GM19395 (cell line): Measurements from ENCODE around the gene ITGB2.
"Not testable (repeated sequence)": the region's sequence is repeated elsewhere in the genome, so short reads cannot be mapped to it uniquely, and the experiment has no call there.

Experiments
- ATAC-seq: cut with Tn5 transposase; IDR thresholded peaks from one replicate; pipeline ENCODE4 v1.9.1; 2021; ENCODE audit warnings: mild to moderate bottlenecking, moderate library complexity; ENCODE audit not compliant: unreplicated experiment

Gene ITGB2

DNA sequence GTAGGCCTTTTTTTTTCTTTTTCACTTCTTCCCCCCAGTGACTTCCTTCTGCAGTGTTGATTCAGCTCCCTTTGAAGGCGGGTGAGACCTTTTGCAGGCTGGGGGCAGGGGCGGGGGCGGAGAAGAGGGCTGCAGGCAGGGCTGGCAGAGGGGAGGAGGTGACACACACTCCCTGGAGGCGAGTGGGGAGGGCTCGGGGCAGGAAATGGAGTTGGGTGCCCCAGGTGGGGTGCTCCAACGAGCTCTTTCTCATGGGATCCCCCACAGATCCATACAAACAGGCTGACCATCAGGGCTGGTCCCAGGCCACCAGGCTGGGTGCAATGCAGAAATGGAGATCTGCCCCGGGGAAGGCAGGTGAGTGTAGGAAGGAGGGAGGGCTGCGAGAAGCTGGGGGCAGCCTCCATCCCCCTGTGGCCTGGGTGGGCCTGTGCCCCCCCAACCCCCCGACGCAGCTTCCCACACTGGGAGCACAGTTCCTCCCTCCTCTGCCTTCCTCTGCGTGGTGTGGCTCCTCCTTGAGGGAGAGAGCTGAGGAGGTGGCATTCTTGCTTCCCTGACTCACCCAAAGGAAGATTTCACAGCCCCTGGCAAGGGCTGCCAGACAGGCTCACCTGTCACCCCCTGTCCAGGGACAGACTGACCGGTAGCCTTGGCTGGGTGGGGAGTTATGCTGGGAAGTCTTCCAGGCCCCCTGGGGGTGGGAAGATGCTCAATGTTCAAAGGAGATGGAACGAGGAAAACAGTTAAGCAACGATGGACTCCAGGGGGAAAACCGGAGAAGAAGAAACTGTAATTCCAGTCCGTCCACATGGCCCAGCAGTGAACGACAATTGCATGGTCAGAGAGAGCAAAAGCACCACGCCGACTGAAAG lies 7.1 kb upstream of the ITGB2 start:
- peak; percentile 50 for ATAC-seq

GRCh38 chr21:44927259-44927586 lies 6.5 kb upstream of the ITGB2 start:
- peak; percentile 12 for ATAC-seq

DNA sequence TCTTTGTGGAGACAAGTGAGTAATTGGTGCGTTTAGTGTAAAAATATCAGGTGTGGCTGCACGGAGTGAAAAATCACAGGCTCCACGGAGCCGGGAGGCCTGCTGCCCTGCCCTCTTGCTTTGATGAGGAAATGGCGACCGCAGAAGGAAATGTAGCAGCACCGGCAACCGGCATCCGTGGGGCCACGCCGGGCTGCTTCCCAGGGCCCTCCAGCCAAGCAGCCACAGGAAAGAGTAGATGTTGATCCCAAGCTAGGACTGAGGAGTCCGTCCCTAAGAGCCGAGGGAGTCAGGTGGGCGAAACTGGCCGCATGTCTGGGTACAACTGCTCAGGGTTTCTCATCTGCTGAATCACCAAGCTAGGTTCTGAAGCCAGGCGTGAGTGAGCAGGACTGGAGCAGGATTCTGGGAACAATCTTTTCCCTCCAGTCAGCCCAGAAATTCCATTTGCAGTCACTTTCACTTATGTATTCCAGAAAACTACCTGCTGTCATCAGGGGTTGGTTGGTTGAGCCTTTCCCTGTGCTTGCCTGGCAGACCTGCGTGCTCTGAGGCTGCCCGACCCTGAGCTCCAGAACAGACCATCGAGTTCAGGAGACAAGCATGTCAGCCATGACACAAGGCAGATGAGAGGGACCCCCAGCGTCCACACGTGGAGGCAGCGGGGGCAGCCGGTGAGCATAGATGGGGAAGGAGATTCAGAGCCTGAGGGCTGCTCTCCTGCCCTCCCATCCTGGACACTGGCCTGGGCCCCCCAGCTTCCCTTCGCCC lies 5.8 kb upstream of the ITGB2 start:
- no peak for ATAC-seq

DNA sequence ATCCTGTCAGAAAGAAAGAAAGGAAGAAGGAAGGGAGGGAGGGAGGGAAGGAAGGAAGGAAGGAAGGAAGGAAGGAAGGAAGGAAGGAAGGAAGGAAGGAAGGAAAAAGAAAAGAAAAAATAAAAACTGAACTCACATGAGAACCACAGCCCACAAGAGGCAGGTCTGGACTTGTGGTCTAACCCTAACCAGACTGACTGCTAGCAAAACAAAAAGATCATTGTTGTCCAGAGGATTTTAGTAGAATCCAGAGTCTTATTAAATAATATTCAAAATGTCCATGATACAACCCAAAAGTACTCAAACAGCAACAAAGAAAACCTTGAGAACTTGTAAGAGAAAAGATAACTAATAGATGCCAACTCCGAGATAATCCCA lies 4.7 kb upstream of the ITGB2 start:
- ATAC-seq = no peak

GRCh38 chr21:44924606-44925377 lies 4.1 kb upstream of the ITGB2 start:
- ATAC-seq = no peak

GRCh38 chr21:44923480-44924084 lies 2.9 kb upstream of the ITGB2 start:
- no peak for ATAC-seq

DNA sequence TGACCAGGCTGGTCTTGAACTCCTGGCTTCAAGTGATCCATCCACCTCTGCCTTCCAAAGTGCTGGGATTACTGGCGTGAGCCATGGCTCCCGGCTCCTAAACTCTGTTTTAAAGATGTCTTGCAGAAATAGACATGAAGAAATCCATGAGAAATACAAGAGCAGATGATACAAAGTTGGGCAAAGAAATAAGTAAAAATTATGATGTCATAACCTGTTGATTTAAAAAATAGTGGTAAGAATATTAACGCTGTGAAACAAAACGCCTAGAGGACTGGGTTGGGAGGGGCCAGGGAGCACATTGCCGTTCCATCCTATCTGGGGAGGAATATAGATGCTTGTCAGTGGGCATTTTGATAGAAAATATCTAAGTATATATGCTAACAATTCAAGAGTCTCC lies 1.2 kb upstream of the ITGB2 start:
- ATAC-seq = no peak

- ATAC-seq = peak; percentile 30
Observed at GRCh38 chr21:44919913-44920693, 596 bp downstream of the ITGB2 start.

GRCh38 chr21:44919111-44919912 lies 1.4 kb downstream of the ITGB2 start:
- no peak for ATAC-seq

DNA sequence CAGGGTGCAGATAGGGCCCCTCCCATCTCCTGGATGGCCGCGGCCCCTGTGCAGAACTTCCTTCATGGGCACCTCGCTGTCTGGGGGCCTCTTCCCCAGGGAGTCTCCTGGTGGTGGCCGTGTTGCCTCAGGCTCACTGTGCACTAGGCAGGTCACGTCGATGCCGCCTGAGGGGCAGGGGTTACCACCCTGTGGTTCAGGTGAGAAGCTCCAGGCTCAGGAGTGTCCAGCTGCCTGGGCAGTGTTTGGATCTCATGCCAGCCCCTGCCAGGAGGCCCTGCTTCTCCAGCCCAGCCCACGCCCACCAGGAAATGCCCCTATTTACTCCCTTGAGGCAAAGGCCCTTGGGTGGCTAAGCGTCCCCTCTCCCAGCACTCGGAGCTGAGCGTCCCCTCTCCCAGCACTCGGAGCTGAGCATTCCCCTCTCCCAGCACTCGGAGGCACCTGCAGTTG lies 2.1 kb downstream of the ITGB2 start:
- no peak for ATAC-seq

DNA sequence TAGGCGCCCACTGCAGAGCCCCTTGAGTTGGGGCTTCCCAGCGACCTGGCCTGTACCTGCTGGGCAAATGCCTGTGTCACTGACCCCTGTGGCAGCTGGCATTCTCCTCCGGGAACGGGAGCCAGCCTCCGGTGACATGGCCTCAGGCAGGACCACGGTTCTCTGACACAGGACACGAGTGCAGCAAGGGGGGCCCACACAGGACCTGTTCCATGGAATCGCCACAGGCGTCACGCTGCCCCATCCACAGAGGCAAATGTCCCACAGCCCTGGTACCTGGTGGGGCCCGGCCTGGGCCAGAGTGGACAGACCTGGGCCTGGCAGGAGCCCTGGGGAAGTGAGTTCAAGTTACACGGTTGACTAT lies 2.6 kb downstream of the ITGB2 start:
- no peak for ATAC-seq

- ATAC-seq = no peak
Observed at GRCh38 chr21:44917446-44918106, 3.1 kb downstream of the ITGB2 start.

- no peak for ATAC-seq
Observed at GRCh38 chr21:44916965-44917364, 3.7 kb downstream of the ITGB2 start.

GRCh38 chr21:44914176-44914874 lies 6.4 kb downstream of the ITGB2 start:
- peak; percentile 58 for ATAC-seq

DNA sequence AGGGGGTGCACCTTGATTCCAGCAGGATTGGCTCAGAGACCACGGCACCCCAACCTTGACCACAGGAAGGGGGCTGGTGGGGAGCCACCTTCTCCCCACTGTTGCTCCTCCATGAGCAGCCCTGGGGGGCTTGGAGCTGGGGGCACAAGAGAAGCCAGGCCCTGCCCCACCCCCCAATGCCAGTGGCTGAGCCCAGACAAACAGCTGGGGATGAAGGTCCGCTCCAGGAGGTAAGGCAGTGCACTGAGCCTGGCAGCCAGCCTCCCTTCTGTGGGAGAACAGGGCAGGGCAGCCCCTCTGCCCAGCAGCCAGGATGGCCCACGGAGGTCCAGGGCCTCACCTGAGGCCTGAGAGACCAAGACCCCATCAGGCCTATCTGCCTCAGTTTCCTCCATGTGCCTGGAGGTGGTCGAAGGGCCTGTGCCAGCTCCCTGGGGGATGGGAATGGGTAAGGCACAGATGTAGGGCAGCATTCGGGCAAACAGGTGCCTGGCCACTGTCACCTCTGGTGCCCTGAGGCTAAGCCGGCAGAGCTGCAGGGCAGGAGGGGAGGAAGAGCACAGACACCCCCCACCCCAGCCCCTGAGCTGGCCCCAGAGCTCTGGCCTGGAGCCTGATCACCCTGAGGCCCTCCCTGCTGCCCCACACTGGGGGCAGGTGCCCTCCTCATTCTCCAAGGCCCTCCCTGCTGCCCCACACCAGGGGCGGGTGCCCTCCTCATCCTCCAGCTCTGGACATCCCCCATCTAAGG lies 7.1 kb downstream of the ITGB2 start:
- ATAC-seq = no peak

DNA sequence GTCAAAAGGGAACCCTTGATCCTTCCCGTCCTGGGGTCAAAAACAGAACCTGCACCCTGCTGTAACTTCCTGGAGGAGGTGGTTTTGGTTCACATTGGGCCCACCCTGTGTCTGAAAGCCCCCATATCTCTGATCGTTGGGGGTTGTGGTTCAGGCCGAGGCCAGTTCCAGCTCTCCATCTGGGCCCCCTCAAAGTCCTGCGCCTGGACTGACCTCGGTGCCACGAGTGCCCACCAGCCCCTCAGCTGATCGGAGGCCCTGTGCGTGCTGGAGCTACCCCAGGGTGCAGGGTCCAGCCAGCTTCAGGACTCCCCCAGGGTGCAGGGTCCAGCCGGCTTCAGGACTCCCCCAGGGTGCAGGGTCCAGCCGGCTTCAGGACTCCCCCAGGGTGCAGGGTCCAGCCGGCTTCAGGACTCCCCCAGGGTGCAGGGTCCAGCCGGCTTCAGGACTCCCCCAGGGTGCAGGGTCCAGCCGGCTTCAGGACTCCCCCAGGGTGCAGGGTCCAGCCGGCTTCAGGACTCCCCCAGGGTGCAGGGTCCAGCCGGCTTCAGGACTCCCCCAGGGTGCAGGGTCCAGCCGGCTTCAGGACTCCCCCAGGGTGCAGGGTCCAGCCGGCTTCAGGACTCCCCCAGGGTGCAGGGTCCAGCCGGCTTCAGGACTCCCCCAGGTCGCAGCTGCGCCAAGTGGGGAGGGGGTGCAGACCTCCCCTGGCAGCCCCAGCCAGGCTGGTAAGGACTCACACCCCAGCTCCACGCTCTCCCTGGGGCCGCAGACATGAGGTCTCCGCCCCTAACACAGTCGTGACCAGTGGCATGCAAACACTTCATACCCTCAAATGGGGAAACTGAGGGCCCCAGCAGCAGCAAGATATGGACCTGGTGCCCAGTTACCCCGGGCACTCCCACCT lies 7.9 kb downstream of the ITGB2 start:
- ATAC-seq = not testable (repeated sequence)

- ATAC-seq = no peak
Observed at GRCh38 chr21:44912158-44912473, 8.6 kb downstream of the ITGB2 start.
